HG03097 (cell line): ENCODE results near the gene FBLN7.

Experiments used
- ATAC-seq: cut with Tn5 transposase; IDR thresholded peaks from one replicate; pipeline ENCODE4 v1.9.1; 2021; ENCODE audit not compliant: unreplicated experiment, low FRiP score

Gene FBLN7

DNA sequence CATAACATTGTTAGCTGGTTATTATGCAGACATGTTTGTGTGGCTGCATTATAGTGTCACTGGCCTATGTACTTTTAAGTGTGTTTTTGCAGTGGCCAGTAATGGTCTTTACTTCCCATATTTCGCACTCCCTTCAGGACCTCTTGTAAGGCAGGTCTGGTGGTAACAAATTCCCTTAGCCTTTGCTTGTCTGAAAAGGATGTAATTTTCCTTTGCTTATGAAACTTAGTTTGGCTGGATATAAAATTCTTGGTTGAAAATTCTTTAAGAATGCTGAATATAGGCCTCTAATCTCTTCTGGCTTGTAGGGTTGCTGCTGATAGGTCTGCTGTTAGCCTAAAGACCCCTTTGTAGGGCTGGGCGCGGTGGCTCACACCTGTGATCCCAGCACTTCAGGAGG, 82.0 kb downstream of the FBLN7 start:
- no peak for ATAC-seq

GRCh38 chr2:112220831-112221230, 82.6 kb downstream of the FBLN7 start:
- no peak for ATAC-seq

DNA sequence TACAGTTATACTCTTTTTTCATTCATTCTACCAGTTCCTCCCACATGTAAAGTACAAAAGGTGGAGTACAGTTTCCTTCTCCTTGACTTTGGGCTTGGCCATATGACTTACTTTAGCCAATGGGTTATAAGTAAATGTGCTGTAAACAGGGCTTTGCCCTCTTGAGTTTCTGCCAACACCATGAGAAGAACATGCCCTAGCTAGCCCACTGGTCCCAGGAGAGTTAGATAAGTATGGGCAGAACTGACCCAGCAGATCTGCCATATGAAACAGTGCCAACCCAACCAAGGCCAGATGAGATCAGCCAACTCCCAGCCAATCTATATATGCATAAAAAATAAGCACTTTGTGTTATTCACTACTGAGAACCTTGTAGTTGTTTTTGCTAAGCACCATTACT, 91.2 kb downstream of the FBLN7 start:
- no peak for ATAC-seq

DNA sequence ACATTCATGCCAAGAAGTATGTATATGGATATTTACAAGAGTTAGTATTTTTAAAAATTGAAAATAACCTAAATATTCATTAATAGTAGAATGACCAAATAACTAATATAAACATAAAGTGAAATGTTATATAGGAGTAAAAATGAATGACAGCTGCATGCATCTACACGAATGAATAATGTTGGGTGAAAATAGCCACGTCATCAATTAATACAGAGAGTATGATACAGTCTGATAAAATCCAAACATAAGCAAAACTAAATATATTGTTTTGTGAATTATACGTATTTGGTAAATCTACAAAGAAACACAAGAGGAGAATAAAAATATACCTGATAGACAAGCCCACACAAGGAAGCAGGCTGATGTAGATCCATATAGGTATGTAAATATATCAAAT, 92.2 kb downstream of the FBLN7 start:
- no peak for ATAC-seq
